Ureter (tissue), 1 donor: Measurements from ENCODE around the gene MIF. TPM values are rescaled to one million over a fixed set of nuclear protein-coding genes. Genes with fewer than 3 reads are reported as not detected.
"Not testable (repeated sequence)": the region's sequence is repeated elsewhere in the genome, so short reads cannot be mapped to it uniquely, and the experiment has no call there.

Source experiments
- DNase-seq: peaks from one replicate; pipeline ENCODE4 v3.0.0-alpha.2; 2020; ENCODE audit warnings: low spot score
- total RNA-seq: library from RNA; stranded (reverse); gene quantifications from one replicate; pipeline ENCODE4 v1.2.4, GENCODE V29; 2023
- donor health status: DM: yes; HTN: yes; CAD: no.

Gene MIF
- total RNA-seq, 1 donor from 2014 or later = 528 TPM

DNA sequence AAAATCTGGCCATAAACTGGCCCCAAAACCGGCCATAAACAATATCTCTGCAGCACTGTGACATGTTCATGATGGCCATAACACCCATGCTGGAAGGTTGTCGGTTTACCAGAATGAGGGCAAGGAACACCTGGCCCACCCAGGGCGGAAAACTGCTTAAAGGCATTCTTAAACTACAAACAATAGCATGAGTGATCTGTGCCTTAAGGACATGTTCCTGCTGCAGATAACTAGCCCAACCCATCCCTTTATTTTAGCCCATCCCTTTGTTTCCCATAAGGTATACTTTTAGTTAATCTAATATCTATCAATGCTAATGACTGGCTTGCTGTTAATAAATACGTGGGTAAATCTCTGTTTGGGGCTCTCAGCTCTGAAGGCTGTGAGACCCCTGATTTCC lies 6.0 kb downstream of the MIF start:
- not testable (repeated sequence) for DNase-seq

DNA sequence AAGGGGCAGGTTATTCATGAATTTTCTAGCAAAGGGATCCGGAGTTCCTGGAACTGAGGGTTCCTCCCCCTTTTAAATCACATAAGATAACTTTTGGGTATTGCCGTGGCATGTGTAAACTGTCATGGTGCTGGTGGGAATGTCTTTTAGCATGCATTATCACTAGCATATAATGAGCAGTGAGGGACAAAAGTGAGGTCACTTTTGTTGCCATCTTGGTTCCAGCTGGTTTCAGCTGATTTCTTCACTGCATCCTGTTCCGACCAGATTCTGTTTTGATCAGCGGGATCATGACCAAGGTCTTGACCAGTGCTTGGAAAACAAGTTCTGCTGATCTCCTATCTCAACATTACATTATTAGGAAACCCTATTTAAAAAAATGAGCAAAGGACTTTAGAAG lies 7.4 kb downstream of the MIF start:
- DNase-seq = no peak

DNA sequence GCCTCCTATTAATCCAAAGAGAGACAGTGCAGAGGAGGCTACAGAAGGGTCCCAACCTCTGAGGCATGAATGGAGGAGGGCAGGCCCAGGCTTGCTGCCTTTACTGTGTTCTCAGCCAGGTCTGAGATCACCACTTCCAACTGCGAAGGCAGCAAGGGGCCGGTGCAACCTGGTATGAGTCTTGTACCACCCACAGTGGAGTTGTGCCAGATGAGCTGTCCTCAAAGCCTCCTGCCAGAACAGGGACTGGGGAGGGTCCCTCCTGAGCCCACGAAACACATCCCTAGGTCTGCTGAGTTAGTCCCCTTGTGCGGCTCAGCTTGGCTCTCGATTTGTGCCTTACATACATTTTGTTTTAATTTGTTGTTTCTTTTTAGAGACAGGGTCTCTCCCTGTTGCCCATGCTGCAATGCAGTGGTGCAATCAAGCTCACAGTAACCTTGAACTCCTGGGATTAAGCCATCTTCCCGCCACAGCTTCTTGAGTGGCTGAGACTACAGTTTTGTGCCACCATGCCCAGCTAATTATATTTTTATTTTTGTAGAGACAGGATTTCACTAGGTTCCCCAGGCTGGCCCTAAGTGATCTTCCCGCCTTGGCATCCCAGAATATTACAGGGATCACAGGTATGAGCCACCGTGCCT lies 9.3 kb downstream of the MIF start:
- no peak for DNase-seq

DNA sequence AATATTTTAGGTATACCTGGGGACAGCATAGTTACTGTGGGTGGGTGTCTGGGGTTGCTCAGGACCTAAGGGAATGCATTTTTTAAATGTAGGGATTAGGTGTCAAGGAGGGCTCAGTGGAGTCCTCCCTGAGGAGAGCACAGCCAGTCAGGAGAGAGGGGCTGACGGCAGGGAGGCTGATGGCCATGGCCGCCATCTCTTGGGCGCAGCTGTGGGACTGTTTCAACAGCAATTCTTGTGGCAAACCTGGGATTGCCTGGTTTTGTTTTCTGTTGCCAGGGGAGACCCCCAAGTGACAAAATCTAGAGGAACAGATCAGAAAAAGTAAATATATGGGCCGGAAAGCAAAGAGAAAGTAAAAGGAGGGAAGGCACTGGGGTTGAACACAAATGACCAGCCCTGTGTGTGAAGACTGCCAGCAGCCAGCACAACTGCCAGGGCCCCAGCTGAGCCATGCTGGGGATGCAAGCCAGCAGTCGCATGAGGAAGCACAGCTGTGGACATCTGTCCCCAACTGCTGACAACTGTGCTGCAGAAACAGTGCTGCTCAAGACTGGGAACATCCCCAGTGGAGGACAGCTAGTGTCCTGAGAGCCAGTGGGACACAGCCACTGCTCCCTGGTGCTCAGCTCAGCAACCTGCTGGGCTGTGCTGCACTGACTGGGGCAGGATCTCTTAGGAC lies 10.5 kb downstream of the MIF start:
- DNase-seq = no peak

DNA sequence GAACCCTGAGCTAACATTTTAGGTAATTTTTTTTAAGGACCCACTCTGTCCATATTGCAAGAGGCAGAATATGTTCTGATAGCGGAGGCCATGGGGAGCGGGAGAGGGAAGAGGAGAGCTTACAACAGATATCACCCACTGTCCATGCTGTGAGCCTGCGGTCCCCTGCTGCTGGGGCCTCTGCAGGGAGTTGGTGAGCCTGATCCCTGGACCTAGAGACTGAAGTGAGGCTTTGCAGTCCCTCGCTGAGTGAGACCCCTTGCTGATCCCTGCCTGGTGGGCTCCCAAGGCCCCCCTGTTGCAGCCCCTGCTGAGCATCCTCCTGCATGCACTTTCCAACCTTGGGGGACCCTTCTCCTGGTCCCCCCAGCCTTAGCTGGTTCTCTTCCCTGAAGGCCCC lies 12.5 kb downstream of the MIF start:
- no peak for DNase-seq

DNA sequence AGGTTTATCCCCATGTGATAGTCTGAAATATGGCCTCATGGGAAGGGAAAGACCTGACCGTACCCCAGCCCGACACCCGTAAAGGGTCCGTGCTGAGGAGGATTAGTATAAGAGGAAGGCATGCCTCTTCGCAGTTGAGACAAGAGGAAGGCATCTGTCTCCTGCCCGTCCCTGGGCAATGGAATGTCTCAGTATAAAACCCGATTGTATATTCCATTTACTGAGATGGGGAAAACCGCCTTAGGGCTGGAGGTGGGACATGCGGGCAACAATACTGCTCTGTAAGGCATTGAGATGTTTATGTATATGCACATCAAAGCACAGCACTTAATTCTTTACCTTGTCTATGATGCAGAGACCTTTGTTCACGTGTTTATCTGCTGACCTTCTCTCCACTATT lies 13.2 kb downstream of the MIF start:
- not testable (repeated sequence) for DNase-seq

DNA sequence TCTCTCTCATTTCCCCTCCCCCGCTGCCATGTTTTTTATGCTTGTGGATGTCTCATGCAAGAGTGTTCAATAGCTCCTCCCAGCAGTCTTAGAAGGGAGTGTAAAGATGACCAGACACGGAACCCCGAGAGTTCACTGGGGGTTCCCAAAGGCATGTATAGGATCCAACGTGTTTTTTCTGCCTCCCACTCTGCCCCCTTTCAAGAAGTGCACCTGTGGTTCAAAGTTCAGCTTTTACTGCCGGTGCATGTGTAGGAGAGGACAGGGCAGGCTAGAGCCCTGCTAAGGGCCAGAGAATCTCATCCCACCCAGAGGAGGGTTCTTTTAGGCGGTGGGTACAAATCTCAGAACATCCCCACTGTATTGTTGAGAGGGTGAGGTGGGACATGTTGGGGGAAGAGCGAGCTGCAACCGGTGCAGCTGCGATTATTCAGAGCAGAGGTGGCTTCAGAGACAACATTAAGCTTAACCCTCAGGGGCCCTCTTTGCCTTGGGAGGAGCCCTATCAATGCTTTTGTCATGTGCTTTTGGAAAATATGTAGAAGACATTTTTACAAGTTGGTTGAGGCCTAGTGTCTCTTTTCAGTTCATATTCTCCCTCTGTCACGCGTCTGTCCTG lies 14.5 kb downstream of the MIF start:
- DNase-seq = no peak

DNA sequence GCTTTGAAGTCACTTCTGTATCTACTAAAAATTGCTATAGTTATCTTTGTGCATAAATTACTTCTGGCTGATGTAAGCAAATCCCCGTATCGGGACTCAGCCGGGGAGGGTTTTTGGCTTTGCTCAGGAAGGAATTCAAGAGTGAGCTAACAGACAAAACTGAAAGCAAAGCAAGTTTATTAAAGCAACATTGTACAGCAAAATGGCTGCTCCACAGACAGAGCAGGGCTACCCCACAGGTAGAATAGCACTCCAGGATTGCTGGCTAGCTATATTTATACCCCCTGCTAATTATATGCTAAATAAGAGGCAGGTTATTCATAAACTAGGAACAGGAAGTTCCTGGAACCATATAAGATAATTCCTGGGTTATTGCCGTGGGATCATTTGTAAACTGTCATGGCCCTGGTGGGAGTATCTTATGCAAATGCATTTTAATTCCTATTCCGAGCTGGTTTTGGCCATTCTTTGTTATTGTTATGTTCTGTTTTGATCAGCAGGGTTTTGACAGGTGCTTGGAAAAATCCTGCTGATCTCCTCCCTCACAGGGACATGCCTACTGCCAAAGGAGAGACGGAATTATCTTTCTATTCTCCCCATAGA lies 15.2 kb downstream of the MIF start:
- DNase-seq = no peak

DNA sequence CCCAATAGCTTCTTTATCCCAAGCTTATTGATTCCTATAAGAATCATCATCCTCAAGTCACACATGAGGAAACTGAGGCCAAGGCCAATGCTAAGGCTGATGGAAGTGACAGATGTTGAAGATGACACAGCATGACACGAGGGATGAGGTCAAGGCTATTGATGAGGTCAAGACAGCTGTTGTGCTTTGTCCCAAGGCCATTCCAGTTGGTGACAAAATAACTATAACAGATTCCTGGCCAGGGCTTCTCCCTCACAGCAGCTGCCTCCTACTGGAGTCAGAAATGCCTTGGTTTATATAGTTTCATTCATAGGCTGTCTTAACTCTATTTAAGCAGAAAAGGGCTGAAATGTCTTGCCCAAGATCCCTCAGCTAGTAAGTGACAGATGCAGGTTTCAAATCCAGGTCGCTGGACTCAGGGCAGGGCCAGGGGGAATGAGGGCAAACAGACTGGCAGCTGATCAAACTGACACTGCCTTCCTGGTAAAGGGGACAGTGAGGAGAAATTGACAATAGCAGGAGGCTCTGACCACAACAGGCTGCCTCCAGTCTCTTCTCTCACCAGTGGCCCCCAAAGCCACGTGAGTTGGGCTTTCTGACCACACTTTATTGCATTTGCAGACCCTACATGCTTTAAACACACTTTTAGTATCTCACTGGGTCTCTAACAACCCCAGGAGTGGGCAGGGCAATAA lies 16.5 kb downstream of the MIF start:
- no peak for DNase-seq

DNA sequence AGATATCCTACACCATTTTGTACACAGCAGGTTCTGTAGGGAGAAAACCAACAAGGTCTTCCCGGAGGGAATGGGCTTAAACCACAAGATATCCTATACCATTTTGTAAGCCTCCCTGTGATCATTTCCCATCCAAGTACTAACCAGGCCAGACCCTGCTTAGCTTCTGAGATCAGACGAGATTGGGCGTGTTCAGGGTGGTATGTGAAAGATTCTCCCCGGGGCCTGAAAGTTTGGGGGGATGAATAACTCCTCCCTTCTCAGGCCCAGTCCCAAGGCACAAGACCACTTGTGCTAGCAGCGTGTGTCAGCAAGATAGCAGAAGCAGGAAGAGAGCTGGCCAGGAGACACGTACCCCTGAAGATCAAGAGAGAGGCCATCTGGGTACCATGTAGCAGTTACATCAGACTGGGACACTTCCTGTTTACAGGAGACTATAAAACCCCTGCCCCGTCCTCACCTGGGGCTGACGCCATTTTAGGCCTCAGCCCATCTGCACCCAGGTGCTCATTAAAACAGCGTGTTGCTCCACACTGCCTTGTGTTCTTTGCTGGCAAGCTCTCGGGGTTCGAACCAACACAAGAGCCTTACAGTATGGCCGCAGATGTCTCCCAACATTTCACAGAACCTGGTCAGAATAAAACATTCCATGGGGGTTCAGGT lies 17.3 kb downstream of the MIF start:
- DNase-seq = no peak

DNA sequence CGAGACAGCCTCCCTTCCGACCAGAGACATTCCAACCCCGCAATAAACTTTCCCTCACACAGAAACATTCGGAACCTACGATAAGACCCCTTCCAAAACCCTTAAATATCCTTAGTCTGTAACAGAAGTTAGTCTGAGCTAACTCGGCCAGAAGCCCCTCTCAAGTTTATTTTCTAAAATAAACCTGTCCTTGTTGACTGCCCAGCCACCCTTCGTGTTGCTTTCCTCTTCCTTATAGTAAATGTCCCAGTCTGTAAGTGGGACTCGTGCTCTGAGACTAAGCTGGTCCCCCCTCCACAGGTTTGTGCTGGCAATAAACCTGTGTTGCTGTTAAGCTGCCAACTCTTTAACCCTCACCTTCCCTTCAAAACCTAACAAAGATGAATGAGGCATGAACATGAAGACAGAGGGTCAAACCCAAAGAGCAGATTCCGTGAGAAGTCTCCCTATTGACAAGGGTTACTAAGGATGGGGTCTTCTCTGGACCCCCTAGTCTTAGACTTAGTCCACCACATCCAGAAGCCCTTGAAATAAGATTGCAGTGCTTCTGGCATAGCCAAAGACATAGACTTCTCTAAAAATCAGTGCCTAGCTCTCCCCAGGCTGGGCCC lies 18.2 kb downstream of the MIF start:
- no peak for DNase-seq

DNA sequence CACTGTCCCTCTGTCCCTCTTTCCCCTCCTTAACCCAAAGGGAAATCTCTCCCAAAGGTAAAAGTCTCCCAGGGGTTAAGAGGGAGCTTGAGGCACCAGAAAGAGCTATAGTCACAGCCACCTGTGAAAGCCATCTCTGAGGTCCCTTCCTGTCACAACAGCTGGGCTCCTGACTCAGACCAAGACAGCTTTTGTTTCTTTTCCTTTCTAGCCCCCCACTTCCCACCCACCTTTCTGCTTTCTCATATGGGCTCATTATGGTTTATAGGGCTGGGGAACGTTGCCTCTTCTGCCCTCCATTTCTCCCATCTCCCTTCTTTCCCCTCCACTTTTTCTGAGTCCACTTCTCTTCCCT lies 19.1 kb downstream of the MIF start:
- DNase-seq = no peak

DNA sequence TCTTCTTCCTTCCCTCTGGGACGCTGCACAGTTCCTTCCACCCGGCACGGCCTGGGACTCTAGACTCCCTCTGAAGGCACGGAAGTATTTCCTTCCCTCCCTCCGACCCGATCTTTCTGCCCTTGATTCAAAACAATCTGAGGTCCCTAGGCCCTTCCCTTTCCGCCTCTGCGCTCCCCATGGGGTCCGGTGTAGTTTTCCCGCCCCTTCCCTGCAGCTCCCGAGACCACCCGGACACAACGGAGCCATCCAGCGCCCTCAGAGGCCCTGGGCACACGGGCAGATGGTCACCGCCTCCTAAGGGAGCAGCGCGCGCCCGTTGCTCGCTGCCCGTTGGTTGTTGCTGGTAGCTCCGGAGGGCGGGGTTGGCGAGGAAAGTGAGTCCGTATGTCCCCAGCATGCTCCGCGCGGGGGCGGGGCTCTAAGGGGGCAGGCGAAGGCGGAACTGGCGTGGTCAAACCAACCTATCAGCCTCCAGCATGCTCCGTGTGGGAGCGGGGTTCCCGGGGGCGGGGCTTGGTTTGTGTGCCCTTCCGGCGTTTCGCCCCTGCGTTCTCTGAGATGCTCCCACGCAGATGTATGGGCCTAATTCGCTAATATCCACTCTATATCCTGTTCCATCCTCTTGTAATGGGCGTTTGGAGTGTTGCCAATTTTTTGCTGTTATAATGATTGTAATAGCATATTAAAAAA lies 19.6 kb downstream of the MIF start:
- peak; percentile 99 for DNase-seq

DNA sequence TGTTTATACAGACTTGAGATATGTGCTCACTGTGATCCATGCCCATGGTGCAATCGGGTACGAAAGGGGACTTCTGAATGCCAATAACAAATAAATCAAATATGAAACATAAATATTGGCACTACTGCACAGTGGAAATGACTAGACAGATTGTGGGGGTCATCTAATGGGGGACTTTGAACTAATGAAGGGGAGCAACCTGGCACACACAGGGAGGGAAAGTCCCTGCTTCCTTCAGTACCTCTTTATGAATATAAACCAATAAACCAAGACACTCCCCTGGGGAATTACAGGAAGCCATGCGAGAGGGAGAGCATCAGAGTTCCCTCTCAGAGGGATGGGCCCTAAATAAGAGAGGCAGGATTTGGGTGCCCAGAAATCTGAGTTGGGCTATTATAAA lies 21.1 kb downstream of the MIF start:
- no peak for DNase-seq

DNA sequence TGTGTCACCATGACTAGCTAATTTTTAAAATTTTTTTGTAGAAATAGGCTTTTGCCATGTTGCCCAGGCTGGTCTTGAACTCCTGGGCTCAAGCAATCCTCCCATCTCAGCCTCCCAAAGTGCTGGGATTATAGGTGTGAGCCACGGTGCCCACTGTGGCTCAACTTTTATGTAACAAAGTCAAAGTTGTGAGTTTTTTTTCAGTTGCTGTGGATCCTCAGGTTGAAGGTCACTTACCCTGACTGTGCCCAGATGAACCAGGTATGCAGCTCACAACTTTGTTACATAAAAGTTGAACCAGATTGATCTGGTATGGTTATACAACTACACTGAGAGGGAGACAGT lies 26.1 kb downstream of the MIF start:
- not testable (repeated sequence) for DNase-seq

DNA sequence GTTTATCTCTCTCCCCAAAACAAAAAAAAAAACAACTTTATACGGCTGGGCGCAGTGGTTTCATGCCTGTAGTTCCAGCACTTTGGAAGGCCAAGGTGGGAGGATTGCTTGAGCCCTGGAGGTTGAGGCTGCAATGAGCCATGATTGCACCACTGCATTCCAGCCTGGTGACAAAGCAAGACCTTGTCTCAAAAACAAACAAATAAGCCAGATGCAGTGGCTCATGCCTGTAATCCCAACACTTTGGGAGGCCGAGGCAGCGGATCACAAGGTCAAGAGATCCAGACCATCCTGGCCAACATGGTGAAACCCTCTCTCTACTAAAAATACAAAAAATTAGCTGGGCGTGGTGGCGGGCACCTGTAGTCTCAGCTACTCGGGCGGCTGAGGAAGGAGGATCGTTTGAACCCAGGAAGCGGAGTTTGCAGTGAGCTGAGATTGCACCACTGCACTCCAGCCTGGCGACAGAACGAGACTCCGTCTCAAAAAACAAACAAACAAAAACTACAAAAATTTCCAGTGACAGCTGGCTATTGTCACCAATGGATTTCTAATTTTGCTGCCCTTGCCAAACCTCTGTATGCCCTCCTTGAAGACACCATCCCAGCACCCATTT lies 27.5 kb downstream of the MIF start:
- not testable (repeated sequence) for DNase-seq

DNA sequence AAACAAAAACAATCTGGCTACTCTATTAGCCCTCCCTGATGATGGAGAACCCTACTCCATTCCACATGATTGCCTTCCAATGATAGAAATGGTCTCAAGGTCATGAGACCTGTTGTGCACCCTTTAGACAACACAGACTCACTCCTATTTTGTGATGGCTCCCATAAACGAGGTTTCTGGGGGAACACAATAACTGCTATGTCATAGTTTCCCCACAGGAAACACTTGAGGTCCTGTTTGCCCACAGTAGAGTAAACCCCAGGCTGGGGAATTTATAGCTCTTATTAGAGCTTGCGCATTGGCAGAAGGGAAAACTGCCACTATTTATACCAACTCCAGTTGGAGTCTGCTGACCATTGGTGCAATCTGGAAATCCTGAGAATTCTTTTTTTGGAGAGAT lies 28.7 kb downstream of the MIF start:
- no peak for DNase-seq

DNA sequence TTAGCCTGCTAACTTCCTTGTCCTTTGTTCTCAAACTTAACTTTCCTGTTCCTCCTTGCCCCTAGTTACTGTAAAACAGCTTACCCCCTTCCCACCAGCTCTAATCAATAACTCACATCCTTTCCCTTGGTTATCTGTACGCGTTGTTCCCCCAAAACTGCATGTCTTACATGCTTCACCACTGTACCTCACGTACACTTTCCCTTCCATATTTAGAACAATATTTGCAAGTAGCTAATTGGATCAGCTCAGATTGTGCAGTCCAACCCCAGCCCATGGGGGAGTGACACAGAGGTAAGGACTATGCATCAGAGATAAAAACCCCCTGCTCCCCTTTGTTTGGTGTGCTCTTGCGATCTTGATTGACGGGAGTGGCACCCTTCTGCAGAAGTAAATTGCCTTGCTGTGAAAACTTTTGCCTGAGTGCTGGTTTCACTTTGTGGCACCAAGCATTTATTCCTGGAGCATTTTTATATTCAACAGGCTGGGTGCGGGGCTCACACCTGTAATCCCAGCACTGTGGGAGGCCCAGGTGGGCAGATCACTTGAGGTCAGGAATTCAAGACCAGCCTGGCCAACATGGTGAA lies 30.9 kb downstream of the MIF start:
- DNase-seq = no peak

DNA sequence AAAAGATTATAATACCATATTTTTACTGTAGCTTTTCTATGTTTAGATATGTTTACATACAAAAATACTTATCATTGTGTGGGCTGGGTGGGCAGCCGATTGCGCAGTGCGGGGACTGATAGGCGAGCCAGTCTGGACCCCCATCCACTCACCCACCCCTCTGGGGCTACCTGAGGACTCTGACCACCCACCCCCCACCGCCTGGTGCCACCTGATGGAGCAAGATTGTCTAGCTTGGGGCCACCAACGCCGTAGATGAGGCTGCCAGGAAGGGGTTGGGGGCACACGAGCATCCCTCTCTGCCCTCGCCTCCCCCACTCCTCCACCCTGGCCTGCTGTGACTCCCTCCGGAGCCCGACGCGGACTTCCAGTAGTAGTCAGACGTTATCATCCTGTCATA lies 32.4 kb downstream of the MIF start:
- no peak for DNase-seq
